ENCODE data around the gene NRBP1.

- no peak for TF ChIP-seq CTCF (IDR thresholded peaks at IDR 0.05; ENCODE audit: poor library complexity)
- no peak for TF ChIP-seq EZH2 (IDR thresholded peaks at IDR 0.05; ENCODE audit: borderline replicate concordance)
- TF ChIP-seq EZH2phosphoT487 (IDR thresholded peaks at IDR 0.05; ENCODE audit: low read depth, severe bottlenecking, unreplicated experiment) = no peak
Measured at GRCh38 chr2:27393225-27393624, 35.2 kb upstream of the NRBP1 start.
